ENCODE data around the gene HOGA1. TPM values are rescaled to one million over a fixed set of nuclear protein-coding genes. Genes with fewer than 3 reads are reported as not detected.
A peak's percentile ranks its signal among the peaks of the same experiment; 100 is the strongest.

HOGA1 gene
- total and polyA plus RNA-seq, 2 of the 13 experiments (the other 11 are each of a cell fraction or from before 2014, with no cell fraction given) = 7.6 to 19.5 TPM

- no peak for TF ChIP-seq NFKB2 (CRISPR knock-in tag; IDR thresholded peaks at IDR 0.05; ENCODE audit: borderline replicate concordance)
- TF ChIP-seq NFIB (CRISPR knock-in tag; IDR thresholded peaks at IDR 0.05; ENCODE audit: borderline replicate concordance) = no peak
- no peak for TF ChIP-seq POLR2G (IDR thresholded peaks at IDR 0.05; ENCODE audit: low read depth, low read length)
- no peak for TF ChIP-seq ZNF17 (CRISPR knock-in tag; IDR thresholded peaks at IDR 0.05)
- no peak for TF ChIP-seq ASH2L (IDR thresholded peaks at IDR 0.05; ENCODE audit: insufficient read length, low read depth, low read length)
- TF ChIP-seq ZNF761 (CRISPR knock-in tag; conservative IDR thresholded peaks at IDR 0.05) = no peak
- no peak for TF ChIP-seq ZFP36 (IDR thresholded peaks at IDR 0.05; ENCODE audit: borderline replicate concordance, low read depth, low read length, partially characterized antibody)
Observed at GRCh38 chr10:97618285-97618684, 34.1 kb downstream of the HOGA1 start (continued).

GRCh38 chr10:97618733-97619132 lies 34.5 kb downstream of the HOGA1 start:
- H3K4me2 ChIP-seq (ENCODE audit: low read depth, low read length) = no peak overlapping the region
- H3K79me2 ChIP-seq (ENCODE audit: insufficient read depth, low read length) = no peaks in the 10 kb centered on the region
- ATAC-seq (no peak), FAIRE-seq (no peak), DNase-seq (ENCODE audit: low spot score) (no peak)
- in situ Hi-C loops (cut with HindIII; ENCODE audit: extremely low pct_ligation_motif_present, low pct_unique_long_range_greater_than_20kb) (no loop called here), intact Hi-C loops (cut with micrococcal nuclease; ENCODE audit: unreplicated experiment) (no loop called here)
- no peaks in the 10 kb centered on the region for H4K20me1 ChIP-seq (ENCODE audit: insufficient read depth, low read length)
- no peaks in the 10 kb centered on the region for H3K9me3 ChIP-seq (ENCODE audit: low read length)
- H3K4me3 ChIP-seq (replicated peaks in 1 of 3; ENCODE audit: insufficient read depth in 1 of 3, low read depth in 2 of 3, low read length in 3 of 3) = no peak overlapping the region
- TF ChIP-seq ZNF629 (CRISPR knock-in tag; conservative IDR thresholded peaks at IDR 0.05) (peak; percentile 55), ZNF569 (CRISPR knock-in tag; IDR thresholded peaks at IDR 0.05; ENCODE audit: borderline replicate concordance) (no peak), POLR2A (IDR thresholded peaks at IDR 0.05; ENCODE audit: insufficient read depth in 1 of 2, low read depth in 2 of 2, low read length in 2 of 2) (no peak)
- BruUV-seq (replicated peaks) = no TSS peak
- no peak overlapping the region for H3K9ac ChIP-seq (ENCODE audit: insufficient read depth, low read depth, low read length)
- 100% methylated on average over 4 of the region's 4 CpGs for WGBS (ENCODE audit: low lambda C conversion rate)
- ChIA-PET CTCF (ENCODE audit: low intra/inter-chr PET ratio, low total read pairs) (no interaction called here), POLR2A (no interaction called here)
- no peaks in the 10 kb centered on the region for H3K27me3 ChIP-seq (ENCODE audit: control insufficient read depth in 1 of 2, insufficient read depth in 2 of 2, low read length in 2 of 2)
- no peaks in the 10 kb centered on the region for H3K36me3 ChIP-seq (replicated peaks in 1 of 2; ENCODE audit: control insufficient read depth in 1 of 2, insufficient read depth in 2 of 2, low read length in 2 of 2)
- H2AFZ ChIP-seq (ENCODE audit: low read length) = no peak overlapping the region
- no peak overlapping the region for H3K27ac ChIP-seq (ENCODE audit: extremely low read length, insufficient read depth, low read length)
- peaks cover 25% of the 10 kb centered on the region for H3K4me1 ChIP-seq (ENCODE audit: insufficient read depth, low read length)

Data from HepG2 (cell line).